ENCODE measurements around the gene TXNRD2. TPM values are rescaled to one million over a fixed set of nuclear protein-coding genes. Genes with fewer than 3 reads are reported as not detected.

Gene TXNRD2
- total RNA-seq, 1 donor from 2014 or later = 6.4 TPM

DNA sequence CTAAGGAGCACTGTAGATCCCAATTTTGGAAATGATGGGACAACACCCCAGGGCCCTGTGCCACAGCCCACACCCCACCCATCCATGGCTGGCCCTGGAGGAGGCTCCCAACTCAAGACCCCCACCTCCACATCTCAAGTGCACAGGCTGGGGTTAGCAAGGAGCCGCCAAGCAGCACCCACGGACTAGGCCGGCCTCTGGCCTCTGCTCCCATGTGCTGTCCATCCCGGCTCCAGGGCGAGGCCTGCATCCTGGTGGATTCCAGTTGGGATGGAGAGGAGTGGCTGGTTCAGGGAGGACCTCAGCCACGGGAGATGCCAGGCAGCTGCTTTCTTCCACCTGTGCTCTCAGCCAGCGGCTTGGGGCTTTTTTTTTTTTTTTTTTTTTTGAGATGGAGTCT lies 43.5 kb downstream of the TXNRD2 start:
- no peak overlapping the region for H3K27ac Mint-ChIP-seq (ENCODE audit: unreplicated experiment)
- H3K9me3 Mint-ChIP-seq (ENCODE audit: unreplicated experiment) = peaks cover 6% of the 10 kb centered on the region
- TF ChIP-seq, protein P1, sequence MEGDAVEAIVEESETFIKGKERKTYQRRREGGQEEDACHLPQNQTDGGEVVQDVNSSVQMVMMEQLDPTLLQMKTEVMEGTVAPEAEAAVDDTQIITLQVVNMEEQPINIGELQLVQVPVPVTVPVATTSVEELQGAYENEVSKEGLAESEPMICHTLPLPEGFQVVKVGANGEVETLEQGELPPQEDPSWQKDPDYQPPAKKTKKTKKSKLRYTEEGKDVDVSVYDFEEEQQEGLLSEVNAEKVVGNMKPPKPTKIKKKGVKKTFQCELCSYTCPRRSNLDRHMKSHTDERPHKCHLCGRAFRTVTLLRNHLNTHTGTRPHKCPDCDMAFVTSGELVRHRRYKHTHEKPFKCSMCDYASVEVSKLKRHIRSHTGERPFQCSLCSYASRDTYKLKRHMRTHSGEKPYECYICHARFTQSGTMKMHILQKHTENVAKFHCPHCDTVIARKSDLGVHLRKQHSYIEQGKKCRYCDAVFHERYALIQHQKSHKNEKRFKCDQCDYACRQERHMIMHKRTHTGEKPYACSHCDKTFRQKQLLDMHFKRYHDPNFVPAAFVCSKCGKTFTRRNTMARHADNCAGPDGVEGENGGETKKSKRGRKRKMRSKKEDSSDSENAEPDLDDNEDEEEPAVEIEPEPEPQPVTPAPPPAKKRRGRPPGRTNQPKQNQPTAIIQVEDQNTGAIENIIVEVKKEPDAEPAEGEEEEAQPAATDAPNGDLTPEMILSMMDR (IDR thresholded peaks at IDR 0.05; ENCODE audit: partially characterized antibody, unreplicated experiment) = no peak
- peaks cover 24% of the 10 kb centered on the region for H3K4me1 Mint-ChIP-seq (ENCODE audit: low read depth, unreplicated experiment)
- peaks cover 3% of the 10 kb centered on the region for H3K27me3 Mint-ChIP-seq (ENCODE audit: unreplicated experiment)
- DNase-seq = no peak
- no peaks in the 10 kb centered on the region for H3K36me3 Mint-ChIP-seq (ENCODE audit: unreplicated experiment)
- no peak overlapping the region for H3K4me3 Mint-ChIP-seq (ENCODE audit: unreplicated experiment)

DNA sequence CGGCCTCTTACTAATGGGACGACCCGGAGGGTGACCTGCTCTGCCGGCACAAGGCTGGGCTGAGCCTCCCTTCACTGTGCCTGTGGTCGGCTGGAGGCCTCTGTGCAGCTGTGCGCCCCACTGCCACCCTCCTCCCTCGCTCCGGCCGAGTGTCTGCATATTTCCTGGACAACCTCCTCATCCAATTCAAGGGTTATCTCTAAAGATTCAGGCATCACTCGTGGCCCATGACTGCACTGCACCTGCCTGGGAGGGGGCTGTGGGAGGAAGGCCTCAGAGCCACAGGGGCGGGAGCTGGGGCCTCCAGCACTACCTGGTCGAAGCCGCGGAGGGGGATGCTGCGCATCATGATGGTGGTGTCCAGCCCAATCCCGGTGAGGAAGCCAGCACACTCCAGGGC lies 43.9 kb downstream of the TXNRD2 start:
- H3K4me1 Mint-ChIP-seq (ENCODE audit: low read depth, unreplicated experiment) = peaks cover 21% of the 10 kb centered on the region
- no peak for DNase-seq
- H3K9me3 Mint-ChIP-seq (ENCODE audit: unreplicated experiment) = peaks cover 6% of the 10 kb centered on the region
- H3K27me3 Mint-ChIP-seq (ENCODE audit: unreplicated experiment) = peaks cover 3% of the 10 kb centered on the region
- TF ChIP-seq, protein P1 (IDR thresholded peaks at IDR 0.05; ENCODE audit: partially characterized antibody, unreplicated experiment) = no peak
- no peaks in the 10 kb centered on the region for H3K36me3 Mint-ChIP-seq (ENCODE audit: unreplicated experiment)
- H3K27ac Mint-ChIP-seq (ENCODE audit: unreplicated experiment) = no peak overlapping the region
- no peak overlapping the region for H3K4me3 Mint-ChIP-seq (ENCODE audit: unreplicated experiment)

DNA sequence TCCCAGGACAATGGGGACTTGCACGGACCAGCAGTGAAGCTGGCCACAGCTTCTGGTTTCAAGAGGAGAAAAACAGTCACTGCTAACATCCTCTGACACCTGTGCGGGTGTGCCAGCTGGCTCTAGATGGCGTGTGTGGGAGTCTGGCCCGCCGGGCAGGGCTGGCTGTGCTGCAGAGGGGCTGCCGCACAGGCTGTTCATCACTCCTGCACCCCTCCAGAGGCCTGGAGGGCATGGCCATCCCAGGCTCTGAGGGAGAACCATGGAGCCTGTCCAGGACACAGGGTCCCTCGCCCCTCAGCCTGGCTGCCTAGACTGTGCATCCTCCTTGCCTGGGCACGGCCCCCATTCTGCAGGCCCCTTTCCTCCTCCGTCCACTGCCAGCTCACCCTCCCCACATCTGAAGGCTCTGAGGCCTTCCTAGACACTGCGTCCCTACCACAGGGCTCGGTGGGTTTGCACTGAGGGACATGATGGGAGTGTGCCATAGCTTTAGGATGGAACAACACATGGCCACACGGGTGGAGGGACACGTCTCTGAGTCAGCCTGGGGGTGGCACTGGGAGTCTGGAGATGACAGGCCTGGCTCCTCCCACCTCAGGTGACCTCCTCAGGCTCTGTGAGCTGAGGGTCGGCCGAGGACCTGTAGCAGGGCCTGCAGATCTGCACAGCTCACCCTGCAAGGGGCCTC lies 44.8 kb downstream of the TXNRD2 start:
- no peak for DNase-seq
- Mint-ChIP-seq H3K4me1 (ENCODE audit: low read depth, unreplicated experiment) (peaks cover 14% of the 10 kb centered on the region), H3K27me3 (ENCODE audit: unreplicated experiment) (peaks cover 3% of the 10 kb centered on the region), H3K36me3 (ENCODE audit: unreplicated experiment) (no peaks in the 10 kb centered on the region), H3K27ac (ENCODE audit: unreplicated experiment) (no peak overlapping the region), H3K9me3 (ENCODE audit: unreplicated experiment) (peaks cover 6% of the 10 kb centered on the region), H3K4me3 (ENCODE audit: unreplicated experiment) (no peak overlapping the region)
- TF ChIP-seq, protein P1 (IDR thresholded peaks at IDR 0.05; ENCODE audit: partially characterized antibody, unreplicated experiment) = no peak

DNA sequence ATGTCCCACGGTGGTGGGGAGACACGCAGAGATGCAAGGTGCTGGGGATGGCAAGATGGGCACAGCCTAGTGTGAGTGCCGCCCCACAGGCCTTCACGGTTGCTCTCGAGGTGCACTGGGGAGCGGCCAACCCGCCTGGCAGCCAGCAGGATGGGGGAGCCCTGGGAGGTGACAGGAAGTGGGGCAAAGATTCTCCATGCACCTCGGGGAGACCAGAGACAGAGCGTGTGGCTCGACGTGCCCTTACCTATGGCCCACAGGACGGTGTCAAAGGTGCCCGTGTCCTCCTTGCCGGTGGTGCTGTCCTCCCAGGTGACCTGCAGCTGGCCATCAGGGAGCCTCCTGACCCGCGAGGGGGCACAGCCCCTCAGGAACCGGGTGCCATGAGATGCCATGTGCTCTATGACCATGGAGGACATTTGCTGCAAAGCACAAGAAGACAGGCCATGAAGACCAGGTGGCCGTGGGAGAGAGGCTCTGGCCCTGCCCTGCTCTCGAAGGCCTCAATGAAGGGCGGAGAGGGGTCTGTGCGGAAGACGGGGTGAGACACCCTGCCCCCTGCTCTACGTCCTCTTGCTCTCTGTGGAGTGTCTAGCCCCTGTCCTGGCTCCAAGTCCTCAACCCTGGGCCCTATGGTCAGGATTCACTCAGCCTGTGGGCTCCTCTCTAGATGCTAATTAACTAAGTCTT lies 46.3 kb downstream of the TXNRD2 start:
- Mint-ChIP-seq H3K27ac (ENCODE audit: unreplicated experiment) (no peak overlapping the region), H3K9me3 (ENCODE audit: unreplicated experiment) (peaks cover 3% of the 10 kb centered on the region), H3K36me3 (ENCODE audit: unreplicated experiment) (no peaks in the 10 kb centered on the region), H3K27me3 (ENCODE audit: unreplicated experiment) (peaks cover 3% of the 10 kb centered on the region), H3K4me3 (ENCODE audit: unreplicated experiment) (no peak overlapping the region), H3K4me1 (ENCODE audit: low read depth, unreplicated experiment) (peaks cover 10% of the 10 kb centered on the region)
- TF ChIP-seq, protein P1 (IDR thresholded peaks at IDR 0.05; ENCODE audit: partially characterized antibody, unreplicated experiment) = no peak
- DNase-seq = no peak

DNA sequence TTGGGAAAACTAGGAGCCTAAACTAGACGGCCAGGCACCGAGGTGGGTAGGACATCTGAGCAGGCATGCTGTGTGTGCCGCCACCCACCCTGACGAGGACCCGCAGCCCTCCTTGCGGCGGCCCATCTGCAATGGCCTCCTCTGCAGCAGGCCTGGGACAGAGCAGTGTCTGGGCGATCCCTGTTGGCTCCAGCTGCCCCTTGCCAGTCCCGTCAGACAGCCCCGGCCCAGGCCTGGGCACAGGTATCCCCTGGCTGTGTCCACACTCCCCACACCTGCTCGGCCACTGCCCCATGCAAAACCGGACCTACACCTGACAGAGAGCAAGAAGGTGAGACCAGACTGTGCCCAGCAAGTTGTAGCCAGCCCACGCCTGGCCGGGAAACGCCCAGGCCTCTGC lies 48.3 kb downstream of the TXNRD2 start:
- Mint-ChIP-seq H3K36me3 (ENCODE audit: unreplicated experiment) (no peaks in the 10 kb centered on the region), H3K9me3 (ENCODE audit: unreplicated experiment) (peaks cover 3% of the 10 kb centered on the region), H3K4me1 (ENCODE audit: low read depth, unreplicated experiment) (peaks cover 2% of the 10 kb centered on the region), H3K4me3 (ENCODE audit: unreplicated experiment) (no peak overlapping the region), H3K27me3 (ENCODE audit: unreplicated experiment) (peaks cover 3% of the 10 kb centered on the region), H3K27ac (ENCODE audit: unreplicated experiment) (no peak overlapping the region)
- no peak for DNase-seq
- TF ChIP-seq, protein P1 (IDR thresholded peaks at IDR 0.05; ENCODE audit: partially characterized antibody, unreplicated experiment) = no peak

Measured in glutamatergic neuron (in vitro differentiated cells).